Calu3 (cell line): Measurements from ENCODE around the gene AAMP. TPM values are rescaled to one million over a fixed set of nuclear protein-coding genes. Genes with fewer than 3 reads are reported as not detected.

Experiments used
- BruUV-seq: library from RNA; stranded (reverse); fragments of 400-500 nt; replicated peaks from 2 replicates; lab custom pipeline; 2021; lab: Mats Ljungman, UMichigan
- CTCF ChIA-PET: fragments of 300-600 bp; sonication (Branson Sonifier 250); formaldehyde crosslinking; loops from one replicate; lab custom pipeline; 2022; ENCODE audit warnings: antibody characterized with exemption; lab: Charles Lee
- DNase-seq: peaks from one replicate; pipeline ENCODE4 v3.0.0; 2022
- H3K27ac Mint-ChIP-seq: one replicate; pipeline ENCODE4 v1.8.0; 2022; ENCODE audit warnings: mixed read lengths; ENCODE audit not compliant: unreplicated experiment
- H3K27me3 Mint-ChIP-seq: one replicate; pipeline ENCODE4 v1.8.0; 2022; ENCODE audit warnings: mixed read lengths; ENCODE audit not compliant: unreplicated experiment
- H3K36me3 Mint-ChIP-seq: one replicate; pipeline ENCODE4 v1.8.0; 2022; ENCODE audit warnings: mild to moderate bottlenecking, moderate library complexity, mixed read lengths; ENCODE audit not compliant: insufficient read depth, unreplicated experiment
- H3K4me1 Mint-ChIP-seq: one replicate; pipeline ENCODE4 v1.8.0; 2022; ENCODE audit warnings: mild to moderate bottlenecking, low read depth, mixed read lengths; ENCODE audit not compliant: unreplicated experiment
- H3K4me3 Mint-ChIP-seq: one replicate; pipeline ENCODE4 v1.8.0; 2022; ENCODE audit warnings: mild to moderate bottlenecking, low read depth, moderate library complexity, mixed read lengths; ENCODE audit not compliant: unreplicated experiment
- H3K9me3 Mint-ChIP-seq: one replicate; pipeline ENCODE4 v1.8.0; 2022; ENCODE audit warnings: low read depth, mixed read lengths; ENCODE audit not compliant: unreplicated experiment
- intact Hi-C: fragments of 100-400 bp; cut with micrococcal nuclease; formaldehyde crosslinking; loops from one replicate; pipeline ENCODE4 v1.10.0; 2022; ENCODE audit not compliant: unreplicated experiment
- total RNA-seq: library from RNA; stranded (reverse); gene quantifications from 2 replicates; pipeline ENCODE4 v1.2.3, GENCODE V29; 2022
- TF ChIP-seq, protein P1 (sequence below): fragments of 200-600 bp; IDR thresholded peaks from one replicate; pipeline ENCODE4 v1.8.0; 2022; ENCODE audit warnings: antibody characterized with exemption; ENCODE audit not compliant: unreplicated experiment

AAMP gene
- total RNA-seq, 1 experiment from 2014 or later, result 102 TPM

GRCh38 chr2:218238887-218239286, 31.1 kb downstream of the AAMP start:
- H3K36me3 Mint-ChIP-seq, result peaks cover 77% of the 10 kb centered on the region
- no peak overlapping the region for H3K27ac Mint-ChIP-seq
- no peak overlapping the region for H3K4me3 Mint-ChIP-seq
- H3K9me3 Mint-ChIP-seq, result no peaks in the 10 kb centered on the region
- TF ChIP-seq, protein P1, sequence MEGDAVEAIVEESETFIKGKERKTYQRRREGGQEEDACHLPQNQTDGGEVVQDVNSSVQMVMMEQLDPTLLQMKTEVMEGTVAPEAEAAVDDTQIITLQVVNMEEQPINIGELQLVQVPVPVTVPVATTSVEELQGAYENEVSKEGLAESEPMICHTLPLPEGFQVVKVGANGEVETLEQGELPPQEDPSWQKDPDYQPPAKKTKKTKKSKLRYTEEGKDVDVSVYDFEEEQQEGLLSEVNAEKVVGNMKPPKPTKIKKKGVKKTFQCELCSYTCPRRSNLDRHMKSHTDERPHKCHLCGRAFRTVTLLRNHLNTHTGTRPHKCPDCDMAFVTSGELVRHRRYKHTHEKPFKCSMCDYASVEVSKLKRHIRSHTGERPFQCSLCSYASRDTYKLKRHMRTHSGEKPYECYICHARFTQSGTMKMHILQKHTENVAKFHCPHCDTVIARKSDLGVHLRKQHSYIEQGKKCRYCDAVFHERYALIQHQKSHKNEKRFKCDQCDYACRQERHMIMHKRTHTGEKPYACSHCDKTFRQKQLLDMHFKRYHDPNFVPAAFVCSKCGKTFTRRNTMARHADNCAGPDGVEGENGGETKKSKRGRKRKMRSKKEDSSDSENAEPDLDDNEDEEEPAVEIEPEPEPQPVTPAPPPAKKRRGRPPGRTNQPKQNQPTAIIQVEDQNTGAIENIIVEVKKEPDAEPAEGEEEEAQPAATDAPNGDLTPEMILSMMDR, result no peak
- H3K4me1 Mint-ChIP-seq, result peaks cover 18% of the 10 kb centered on the region
- no peaks in the 10 kb centered on the region for H3K27me3 Mint-ChIP-seq
- DNase-seq, result no peak
- CTCF ChIA-PET, result interaction anchor here (0.7 kb wide), 1 partner anchor 14 kb away, joined by 3 read pairs; no protein-coding TSS in a partner anchor
- BruUV-seq, result no TSS peak
- intact Hi-C loops, result no loop called here

- DNase-seq, result no peak
- Mint-ChIP-seq H3K27ac (no peak overlapping the region), H3K4me3 (no peak overlapping the region), H3K9me3 (no peaks in the 10 kb centered on the region), H3K4me1 (peaks cover 22% of the 10 kb centered on the region), H3K27me3 (no peaks in the 10 kb centered on the region), H3K36me3 (peaks cover 85% of the 10 kb centered on the region)
- BruUV-seq, result no TSS peak
- TF ChIP-seq, protein P1, result no peak
- CTCF ChIA-PET, result interaction anchor here (0.7 kb wide), 1 partner anchor 11 kb away, joined by 3 read pairs; no protein-coding TSS in a partner anchor
- intact Hi-C loops, result no loop called here
Observed at GRCh38 chr2:218236829-218237228, 33.1 kb downstream of the AAMP start.

- no TSS peak for BruUV-seq
- H3K27me3 Mint-ChIP-seq, result no peaks in the 10 kb centered on the region
- no peak overlapping the region for H3K4me3 Mint-ChIP-seq
- DNase-seq, result no peak
- H3K4me1 Mint-ChIP-seq, result peaks cover 36% of the 10 kb centered on the region
- H3K36me3 Mint-ChIP-seq, result peaks cover 96% of the 10 kb centered on the region
- TF ChIP-seq, protein P1, result no peak
- H3K9me3 Mint-ChIP-seq, result no peaks in the 10 kb centered on the region
- H3K27ac Mint-ChIP-seq, result no peak overlapping the region
- intact Hi-C loops, result no loop called here
- CTCF ChIA-PET, result no interaction called here
Observed at GRCh38 chr2:218235017-218235416, 34.9 kb downstream of the AAMP start.

- Mint-ChIP-seq H3K4me1 (peaks cover 36% of the 10 kb centered on the region), H3K27me3 (no peaks in the 10 kb centered on the region), H3K4me3 (no peak overlapping the region), H3K36me3 (peaks cover 95% of the 10 kb centered on the region), H3K27ac (no peak overlapping the region), H3K9me3 (no peaks in the 10 kb centered on the region)
- intact Hi-C loops, result no loop called here
- TF ChIP-seq, protein P1, result no peak
- no peak for DNase-seq
- CTCF ChIA-PET, result no interaction called here
- BruUV-seq, result TSS peak; percentile 2
Observed at GRCh38 chr2:218234521-218234920, 35.4 kb downstream of the AAMP start.
